Jurkat, Clone E6-1 (cell line): Measurements from ENCODE around the gene CERS2.

Experiments
- DNase-seq: peaks from one replicate; pipeline ENCODE4 v3.0.0-alpha.2; 2011; ENCODE audit warnings: low read depth, low spot score
- H3K4me3 ChIP-seq: 2 replicates; pipeline ENCODE4 v1.5.1; 2011; ENCODE audit warnings: mild to moderate bottlenecking, low read length, control low read depth, moderate library complexity

Gene CERS2

GRCh38 chr1:150928286-150928685 lies 46.3 kb downstream of the CERS2 start:
- DNase-seq: no peak
- H3K4me3 ChIP-seq: no peak overlapping the region

DNA sequence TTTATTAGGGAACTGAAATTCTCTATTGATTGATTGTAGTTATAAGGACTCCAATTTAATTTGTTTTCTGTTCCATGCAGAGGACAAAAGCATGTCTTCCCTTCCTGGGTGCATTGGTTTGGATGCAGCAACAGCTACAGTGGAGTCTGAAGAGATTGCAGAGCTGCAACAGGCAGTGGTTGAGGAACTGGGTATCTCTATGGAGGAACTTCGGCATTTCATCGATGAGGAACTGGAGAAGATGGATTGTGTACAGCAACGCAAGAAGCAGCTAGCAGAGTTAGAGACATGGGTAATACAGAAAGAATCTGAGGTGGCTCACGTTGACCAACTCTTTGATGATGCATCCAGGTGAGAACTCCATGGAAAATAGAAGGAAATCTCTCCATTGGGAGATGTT lies 47.0 kb downstream of the CERS2 start:
- DNase-seq: no peak
- H3K4me3 ChIP-seq: no peak overlapping the region; the same call in 1 of the 2 replicates

- peak; percentile 98 for DNase-seq
- peak within 1 kb of the TSS; percentile 72 for H3K4me3 ChIP-seq
Observed at GRCh38 chr1:150926097-150926741, 48.4 kb downstream of the CERS2 start, which contains the start of gene SETDB1. SETDB1 (plus strand) TSS chr1:150926363; CDS start chr1:150927715, 1,352 bp downstream.

DNA sequence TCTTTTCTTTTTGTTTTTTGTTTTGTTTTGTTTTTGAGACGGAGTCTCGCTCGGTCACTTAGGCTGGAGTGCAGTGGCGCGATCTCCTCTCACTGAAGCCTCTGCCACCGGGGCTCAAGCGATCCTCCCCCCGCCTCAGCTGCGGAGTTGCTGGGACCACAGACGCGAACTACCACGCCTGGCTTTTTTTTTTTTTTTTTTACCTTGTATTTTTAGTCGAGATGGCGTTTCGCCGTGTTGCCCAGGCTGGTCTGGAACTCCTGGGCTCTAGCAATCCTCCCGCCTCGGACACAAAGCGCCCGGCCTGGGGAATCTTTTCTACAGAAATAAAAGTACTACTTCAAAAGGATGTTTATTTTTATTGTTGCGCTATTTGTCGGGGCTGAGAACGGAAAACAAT lies 49.6 kb downstream of the CERS2 start:
- no peak for DNase-seq

GRCh38 chr1:150922519-150922975 lies 52.1 kb downstream of the CERS2 start:
- H3K4me3 ChIP-seq: no peak overlapping the region
- DNase-seq: peak; percentile 75

More for the DNA sequence above, 49.6 kb downstream of the CERS2 start:
- H3K4me3 ChIP-seq: no peak overlapping the region

- H3K4me3 ChIP-seq: no peak overlapping the region
- DNase-seq: no peak
Observed at GRCh38 chr1:150917387-150917786, 57.2 kb downstream of the CERS2 start.
